Stimulated activated CD8-positive, alpha-beta memory T cell treated with anti-CD3 and anti-CD28 coated beads, Interleukin-7, amount 100 ng/mL, for 4 hours (primary cell): Measurements from ENCODE around the gene ATP8A2.

ENCODE experiments used
- DNase-seq, 2 donors: peaks; one replicate each; pipeline ENCODE4 v3.0.0-alpha.2; 2020; ENCODE audit warnings: low read depth in 2 of 2

ATP8A2 gene

DNA sequence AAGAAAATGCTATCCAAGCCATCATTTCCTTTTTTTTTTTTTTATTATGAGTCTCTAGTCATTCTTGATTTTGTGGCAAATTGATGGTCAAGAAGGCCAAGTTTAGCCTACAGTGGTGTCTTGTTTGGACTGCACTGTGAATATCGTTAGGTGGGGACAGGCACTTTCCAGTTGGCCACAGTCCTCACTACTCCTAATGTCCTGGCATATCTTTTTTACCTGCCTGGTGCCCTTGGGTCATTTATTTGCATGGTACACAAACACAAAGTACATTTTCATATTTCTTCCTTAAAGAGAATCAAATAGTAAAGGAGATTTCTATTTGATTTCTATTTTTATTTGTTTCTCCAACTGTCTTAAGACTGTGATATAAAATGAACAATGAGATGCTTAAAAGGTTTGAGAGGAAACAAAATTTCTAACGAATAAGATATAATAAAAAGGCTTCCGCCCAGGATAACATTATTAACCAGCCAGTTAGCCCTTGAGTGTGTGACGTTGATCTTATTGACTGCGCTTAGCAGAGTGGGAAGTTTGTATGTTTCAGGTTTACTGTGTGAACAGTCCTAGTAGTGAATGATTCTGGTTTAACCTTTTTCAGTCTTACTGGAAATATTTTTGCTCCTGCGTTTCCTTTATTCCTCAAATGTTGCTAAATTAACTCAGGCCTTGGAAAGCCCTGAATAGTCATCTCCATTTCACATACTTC is 312.0 kb downstream of the ATP8A2 start:
- no peak for DNase-seq

DNA sequence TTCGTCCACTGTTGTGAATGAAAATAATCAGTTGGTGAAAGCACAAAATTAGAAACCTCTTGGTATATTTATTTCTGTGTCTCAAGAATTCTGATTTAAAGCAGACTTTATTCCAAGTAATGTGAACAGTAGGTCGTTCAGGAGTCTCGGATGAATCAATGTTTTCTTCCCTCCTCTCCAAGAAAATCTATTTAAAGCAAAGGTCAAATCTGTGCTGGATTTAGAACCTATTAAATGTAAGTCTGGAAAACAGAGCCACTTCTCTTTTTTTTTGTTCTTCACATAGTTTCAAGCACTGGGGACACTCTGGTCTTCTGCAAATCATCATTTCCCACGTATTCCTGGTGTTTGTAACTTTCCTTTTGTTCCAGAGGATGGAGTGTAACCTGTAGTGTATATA is 312.7 kb downstream of the ATP8A2 start:
- DNase-seq: no peak

- DNase-seq: no peak
Measured at GRCh38 chr13:25686831-25687470, 315.2 kb downstream of the ATP8A2 start.

DNA sequence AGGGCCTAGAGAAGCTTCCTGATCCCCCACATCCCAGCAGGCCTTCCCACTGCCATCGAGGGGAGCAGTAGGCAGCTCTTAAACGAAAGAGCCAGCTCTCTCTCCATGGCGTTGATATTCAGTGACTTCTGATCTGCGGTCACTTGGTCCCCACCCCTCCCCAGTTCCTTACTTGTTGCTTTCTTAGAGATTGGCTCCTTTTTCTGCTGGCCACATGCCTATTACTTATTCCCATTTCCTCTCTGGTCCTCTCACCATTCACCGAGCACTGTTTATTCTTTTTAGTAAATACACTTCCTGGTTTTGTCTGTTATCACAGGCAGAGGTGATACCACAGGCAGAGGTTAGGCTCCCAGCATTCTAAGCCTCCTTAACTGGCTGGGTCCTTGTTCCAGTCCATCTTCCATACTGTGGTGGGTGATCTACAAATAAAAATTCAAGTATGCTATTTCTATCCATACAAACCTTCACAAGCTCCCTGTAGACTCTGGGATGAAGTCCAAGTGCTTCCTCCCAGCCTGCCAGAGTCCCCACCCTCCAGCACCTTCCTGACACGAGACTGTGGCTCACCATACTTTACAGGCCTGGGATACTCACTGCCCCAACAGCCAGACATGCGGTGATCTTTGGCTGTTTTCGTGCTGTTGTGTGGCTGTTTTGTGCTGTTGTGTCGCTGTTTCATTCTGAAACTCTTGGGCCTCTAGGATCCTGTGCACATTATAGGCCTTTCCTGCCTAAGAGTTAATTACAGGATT is 315.9 kb downstream of the ATP8A2 start:
- DNase-seq: no peak

DNA sequence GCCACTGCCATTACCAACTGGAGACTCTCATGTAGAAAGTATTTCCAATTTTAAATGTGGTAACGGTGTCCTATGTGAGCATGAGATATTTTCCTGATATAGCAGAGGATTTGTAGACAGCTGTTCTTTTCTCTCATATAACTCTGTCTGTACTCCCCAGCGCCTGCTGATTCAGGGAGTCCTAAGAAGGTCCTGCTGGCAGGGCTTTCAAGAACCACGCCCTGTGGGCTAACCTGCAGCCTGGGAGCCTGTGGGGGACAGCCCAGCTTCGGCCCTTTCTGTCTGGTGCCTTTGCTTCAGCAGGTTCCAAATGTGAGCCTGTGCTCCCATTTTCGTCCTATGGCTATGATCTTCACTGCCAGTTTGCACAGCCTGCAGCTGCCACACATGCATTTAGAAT is 316.8 kb downstream of the ATP8A2 start:
- no peak for DNase-seq

DNA sequence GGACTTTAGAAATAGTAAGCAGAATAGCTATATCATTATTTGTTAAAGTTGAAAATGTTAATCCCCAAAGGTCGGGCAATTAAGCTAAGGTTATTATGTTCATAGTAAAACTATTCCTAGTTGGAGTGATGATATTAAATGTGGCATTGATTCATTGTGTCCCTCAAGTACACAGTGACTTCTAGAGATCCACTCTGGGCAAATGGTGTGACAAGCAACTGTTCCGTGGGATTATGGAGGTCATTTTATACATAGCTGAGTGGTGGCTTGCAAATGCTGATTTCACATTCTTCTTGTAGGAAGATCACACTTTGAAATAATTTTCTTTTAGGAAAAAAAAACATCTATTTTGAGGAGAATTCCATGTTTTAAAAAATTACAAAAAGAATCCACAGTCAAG is 317.8 kb downstream of the ATP8A2 start:
- no peak for DNase-seq

GRCh38 chr13:25690582-25690981 is 318.8 kb downstream of the ATP8A2 start:
- no peak for DNase-seq

- no peak for DNase-seq
Measured at GRCh38 chr13:25691654-25692053, 319.9 kb downstream of the ATP8A2 start.

GRCh38 chr13:25692099-25692498 is 320.3 kb downstream of the ATP8A2 start:
- no peak for DNase-seq

DNA sequence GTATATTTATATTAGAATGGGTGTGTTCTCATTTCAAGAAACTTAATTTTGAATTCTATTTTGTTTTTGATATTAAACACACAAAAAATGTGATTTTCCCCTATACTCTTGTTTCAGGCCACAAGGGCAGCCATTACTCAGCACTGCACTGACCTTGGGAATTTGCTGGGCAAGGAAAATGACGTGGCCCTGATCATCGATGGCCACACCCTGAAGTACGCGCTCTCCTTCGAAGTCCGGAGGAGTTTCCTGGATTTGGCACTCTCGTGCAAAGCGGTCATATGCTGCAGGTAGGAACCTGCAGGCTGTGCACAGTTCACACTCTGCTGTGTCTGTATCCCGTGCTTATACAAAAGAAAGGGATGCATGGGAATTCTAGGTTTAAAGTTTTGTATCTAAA is 327.3 kb downstream of the ATP8A2 start:
- no peak for DNase-seq

DNA sequence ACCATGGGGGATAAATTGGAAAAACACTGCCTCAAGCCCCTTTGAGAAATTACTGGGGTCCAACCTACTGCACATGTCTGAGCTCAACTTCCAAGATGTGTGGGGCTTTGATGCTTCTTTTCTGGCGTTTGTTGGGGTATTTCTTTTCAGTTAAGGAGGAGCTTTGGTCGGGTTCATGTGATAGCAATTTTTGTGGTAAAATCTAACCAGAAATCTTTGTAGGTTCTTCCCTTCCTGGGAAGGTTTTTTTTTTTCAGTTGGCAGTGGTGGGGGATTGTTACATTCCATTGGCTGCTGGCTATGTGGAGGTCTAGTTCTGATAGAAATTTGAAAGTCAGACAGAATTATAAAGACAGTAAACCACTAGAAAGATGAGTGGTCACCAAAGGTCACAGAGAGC is 327.8 kb downstream of the ATP8A2 start:
- no peak for DNase-seq

DNA sequence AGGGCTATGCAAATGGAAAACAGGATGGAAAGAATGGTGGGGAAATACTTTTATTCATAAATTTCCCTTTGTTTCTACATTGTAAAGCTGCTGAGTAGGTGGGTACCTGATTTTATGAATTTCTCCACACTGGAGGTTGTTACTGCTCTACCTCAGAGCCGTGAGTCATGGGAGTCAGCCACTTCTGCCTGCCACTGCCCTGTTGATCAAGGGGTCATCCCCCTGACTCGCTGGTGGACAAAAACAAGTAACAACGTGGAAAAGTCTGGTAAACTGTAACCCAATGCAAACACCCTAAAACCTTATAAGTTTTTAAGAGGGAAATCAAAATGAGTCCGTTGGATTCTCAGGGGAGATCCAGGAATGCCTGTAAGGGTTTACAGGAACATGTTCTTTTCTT is 329.5 kb downstream of the ATP8A2 start:
- DNase-seq: no peak

DNA sequence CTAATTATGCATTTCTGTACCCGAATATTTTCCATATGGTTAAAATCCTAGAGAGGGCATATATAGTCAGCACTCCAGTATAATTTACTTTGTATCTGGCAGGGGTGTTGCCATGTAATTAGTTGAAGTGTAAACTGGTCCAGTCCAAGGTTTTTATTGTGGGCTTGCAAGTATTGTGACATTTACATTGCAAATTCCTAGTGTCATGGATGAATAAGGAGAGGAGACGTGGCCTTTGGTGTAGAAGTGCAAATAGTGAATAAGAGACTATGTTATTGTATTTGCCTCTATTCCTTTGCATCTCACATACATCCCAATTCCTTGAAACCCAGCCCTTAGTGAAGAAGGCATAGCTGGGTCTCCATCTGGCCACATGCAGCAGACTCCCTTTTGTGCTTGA is 330.6 kb downstream of the ATP8A2 start:
- no peak for DNase-seq

DNA sequence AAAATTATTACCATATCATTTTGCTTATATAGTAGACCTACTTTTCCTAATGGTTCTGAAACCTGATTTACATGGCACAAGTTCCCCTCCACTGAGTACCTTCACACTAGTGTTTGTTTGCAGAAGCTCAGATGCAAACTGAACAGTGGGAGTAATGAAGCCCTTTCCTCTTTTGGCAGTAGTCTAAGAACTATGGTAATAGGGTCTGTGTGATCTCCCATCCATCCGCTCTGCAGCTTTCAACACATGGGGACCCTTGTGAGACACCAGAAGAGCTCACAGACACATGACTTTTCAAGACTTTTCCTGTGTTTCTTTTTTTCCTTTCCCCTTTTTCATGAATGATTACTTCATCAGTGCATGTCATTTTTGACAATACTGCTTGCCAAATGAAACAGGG is 336.0 kb downstream of the ATP8A2 start:
- no peak for DNase-seq

- no peak for DNase-seq
Measured at GRCh38 chr13:25708268-25708667, 336.5 kb downstream of the ATP8A2 start.

- no peak for DNase-seq
Measured at GRCh38 chr13:25709088-25709487, 337.3 kb downstream of the ATP8A2 start.

GRCh38 chr13:25715760-25716159 is 344.0 kb downstream of the ATP8A2 start:
- DNase-seq: no peak

- DNase-seq: no peak
Measured at GRCh38 chr13:25717666-25718197, 346.0 kb downstream of the ATP8A2 start.

DNA sequence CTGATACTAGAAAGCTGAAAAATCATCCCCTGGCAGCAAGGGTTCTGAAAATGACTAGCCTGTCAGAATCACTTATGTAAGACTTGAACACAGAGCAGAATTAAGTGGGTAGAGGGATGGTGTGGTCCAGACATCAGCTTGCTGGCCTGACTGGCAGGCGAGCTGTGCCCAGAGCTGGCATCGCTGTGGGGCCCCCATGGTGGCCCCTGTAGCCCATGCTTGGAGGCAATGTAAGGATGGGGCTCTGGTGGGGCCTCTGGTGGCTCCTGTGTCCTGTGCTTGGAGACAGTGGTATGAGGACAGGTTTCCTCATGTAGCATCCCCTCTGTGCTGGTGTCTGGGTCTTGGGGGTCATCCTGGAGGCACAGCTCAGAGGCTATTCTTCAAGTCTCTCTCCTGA is 347.9 kb downstream of the ATP8A2 start:
- no peak for DNase-seq

- DNase-seq: no peak
Measured at GRCh38 chr13:25722893-25723292, 351.1 kb downstream of the ATP8A2 start.

DNA sequence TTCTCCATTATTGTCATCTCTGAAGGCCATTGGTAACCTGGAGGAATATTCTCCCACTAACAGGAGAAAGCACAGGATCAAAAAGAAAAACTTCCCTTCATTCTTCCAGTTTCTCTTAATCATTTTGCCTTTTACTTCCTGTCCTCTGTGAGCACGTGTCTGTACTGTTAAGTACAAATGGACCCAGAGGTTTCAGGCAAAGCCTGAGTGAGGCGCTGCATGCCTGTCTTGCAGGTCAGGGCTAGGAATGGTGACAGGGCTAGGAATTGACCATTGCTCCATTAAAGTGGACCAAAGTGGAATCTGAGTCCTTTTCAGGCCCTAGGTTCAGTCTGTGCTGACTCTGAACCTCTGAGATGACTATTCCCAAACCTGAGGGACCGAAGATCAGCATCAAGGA is 353.3 kb downstream of the ATP8A2 start:
- DNase-seq: no peak

- DNase-seq: no peak
Measured at GRCh38 chr13:25727250-25727649, 355.5 kb downstream of the ATP8A2 start.

- DNase-seq: no peak
Measured at GRCh38 chr13:25727810-25728209, 356.0 kb downstream of the ATP8A2 start.
